Stimulated activated memory B cell treated with anti-CD40 and anti-IgM and Interleukin-4, amounts not matched to agents 10 μg/mL and 1 μg/mL and 100 μg/mL, for 72 hours (primary cell): ENCODE results near the gene CENPU.
"Not testable (repeated sequence)": the region's sequence is repeated elsewhere in the genome, so short reads cannot be mapped to it uniquely, and the experiment has no call there.

Experiments
- ATAC-seq: fragments of 150-1000 bp; cut with Tn5 transposase; 2 replicates; pipeline ENCODE4 v1.10.0; 2021
- H3K27ac Mint-ChIP-seq: one replicate; pipeline ENCODE4 v1.8.0; 2022; ENCODE audit warnings: mild to moderate bottlenecking, mixed read lengths
- H3K27me3 Mint-ChIP-seq: one replicate; pipeline ENCODE4 v1.8.0; 2022; ENCODE audit warnings: mixed read lengths
- H3K36me3 Mint-ChIP-seq: one replicate; pipeline ENCODE4 v1.8.0; 2022; ENCODE audit warnings: mixed read lengths
- H3K4me1 Mint-ChIP-seq: one replicate; pipeline ENCODE4 v1.8.0; 2022; ENCODE audit warnings: mixed read lengths
- H3K4me3 Mint-ChIP-seq: one replicate; pipeline ENCODE4 v1.8.0; 2022; ENCODE audit warnings: mild to moderate bottlenecking, moderate library complexity, mixed read lengths
- H3K9me3 Mint-ChIP-seq: one replicate; pipeline ENCODE4 v1.8.0; 2022; ENCODE audit warnings: mixed read lengths

CENPU gene

GRCh38 chr4:184741651-184742050, 7.8 kb upstream of the CENPU start:
- not testable (repeated sequence) for ATAC-seq, H3K27ac Mint-ChIP-seq, H3K4me3 Mint-ChIP-seq, H3K27me3 Mint-ChIP-seq, H3K36me3 Mint-ChIP-seq, H3K9me3 Mint-ChIP-seq
- peaks cover 16% of the 10 kb centered on the region for H3K4me1 Mint-ChIP-seq

GRCh38 chr4:184740980-184741391, 7.1 kb upstream of the CENPU start:
- H3K4me1 Mint-ChIP-seq: peaks cover 10% of the 10 kb centered on the region
- H3K27me3 Mint-ChIP-seq: no peaks in the 10 kb centered on the region
- no peak overlapping the region for H3K4me3 Mint-ChIP-seq
- H3K36me3 Mint-ChIP-seq: no peaks in the 10 kb centered on the region
- no peak overlapping the region for H3K27ac Mint-ChIP-seq
- no peaks in the 10 kb centered on the region for H3K9me3 Mint-ChIP-seq
- ATAC-seq: no peak

- H3K36me3 Mint-ChIP-seq, H3K9me3 Mint-ChIP-seq, H3K27me3 Mint-ChIP-seq, ATAC-seq, H3K4me1 Mint-ChIP-seq, H3K4me3 Mint-ChIP-seq: not testable (repeated sequence)
- H3K27ac Mint-ChIP-seq: peak overlapping the region; percentile 26
These were observed 5.7 kb upstream of the CENPU start for GRCh38 chr4:184739575-184739974.

- Mint-ChIP-seq H3K9me3 (no peaks in the 10 kb centered on the region), H3K4me3 (peak overlapping the region; percentile 94), H3K27me3 (no peaks in the 10 kb centered on the region), H3K27ac (peak overlapping the region; percentile 84), H3K36me3 (no peaks in the 10 kb centered on the region), H3K4me1 (peaks cover 13% of the 10 kb centered on the region)
- ATAC-seq: no peak
These were observed 862 bp upstream of the CENPU start for GRCh38 chr4:184734758-184735157.

- H3K4me1 Mint-ChIP-seq: peaks cover 9% of the 10 kb centered on the region
- H3K36me3 Mint-ChIP-seq: peaks cover 14% of the 10 kb centered on the region
- H3K27ac Mint-ChIP-seq: peak overlapping the region; percentile 84
- H3K9me3 Mint-ChIP-seq: no peaks in the 10 kb centered on the region
- no peak for ATAC-seq
- H3K4me3 Mint-ChIP-seq: no peak overlapping the region
- H3K27me3 Mint-ChIP-seq: no peaks in the 10 kb centered on the region
These were observed 1.8 kb downstream of the CENPU start for GRCh38 chr4:184732126-184732525.

- no peak for ATAC-seq
- peaks cover 20% of the 10 kb centered on the region for H3K36me3 Mint-ChIP-seq
- H3K4me3 Mint-ChIP-seq: no peak overlapping the region
- H3K27ac Mint-ChIP-seq: no peak overlapping the region
- H3K4me1 Mint-ChIP-seq: peaks cover 16% of the 10 kb centered on the region
- H3K9me3 Mint-ChIP-seq: no peaks in the 10 kb centered on the region
- no peaks in the 10 kb centered on the region for H3K27me3 Mint-ChIP-seq
These were observed 2.8 kb downstream of the CENPU start for GRCh38 chr4:184731056-184731455.

GRCh38 chr4:184729946-184730345, 4.0 kb downstream of the CENPU start:
- no peaks in the 10 kb centered on the region for H3K9me3 Mint-ChIP-seq
- peaks cover 20% of the 10 kb centered on the region for H3K36me3 Mint-ChIP-seq
- no peaks in the 10 kb centered on the region for H3K27me3 Mint-ChIP-seq
- no peak overlapping the region for H3K27ac Mint-ChIP-seq
- H3K4me3 Mint-ChIP-seq: no peak overlapping the region
- ATAC-seq: no peak
- peaks cover 23% of the 10 kb centered on the region for H3K4me1 Mint-ChIP-seq

GRCh38 chr4:184728858-184729257, 5.0 kb downstream of the CENPU start:
- Mint-ChIP-seq H3K27me3 (no peaks in the 10 kb centered on the region), H3K36me3 (peaks cover 22% of the 10 kb centered on the region), H3K9me3 (no peaks in the 10 kb centered on the region), H3K4me3 (no peak overlapping the region), H3K4me1 (peaks cover 23% of the 10 kb centered on the region), H3K27ac (no peak overlapping the region)
- no peak for ATAC-seq

GRCh38 chr4:184727430-184727829, 6.5 kb downstream of the CENPU start:
- no peaks in the 10 kb centered on the region for H3K9me3 Mint-ChIP-seq
- no peak overlapping the region for H3K27ac Mint-ChIP-seq
- H3K4me1 Mint-ChIP-seq: peaks cover 15% of the 10 kb centered on the region
- peaks cover 36% of the 10 kb centered on the region for H3K36me3 Mint-ChIP-seq
- no peak for ATAC-seq
- H3K27me3 Mint-ChIP-seq: no peaks in the 10 kb centered on the region
- no peak overlapping the region for H3K4me3 Mint-ChIP-seq

- ATAC-seq: no peak
- peaks cover 11% of the 10 kb centered on the region for H3K9me3 Mint-ChIP-seq
These were observed 11.1 kb downstream of the CENPU start for GRCh38 chr4:184722798-184723197.

GRCh38 chr4:184721254-184721653, 12.6 kb downstream of the CENPU start:
- Mint-ChIP-seq H3K4me3 (no peak overlapping the region), H3K9me3 (peaks cover 11% of the 10 kb centered on the region), H3K36me3 (peaks cover 65% of the 10 kb centered on the region), H3K27me3 (no peaks in the 10 kb centered on the region), H3K4me1 (peaks cover 15% of the 10 kb centered on the region), H3K27ac (no peak overlapping the region)
- ATAC-seq: no peak

More at GRCh38 chr4:184722798-184723197, 11.1 kb downstream of the CENPU start:
- peak overlapping the region; percentile 5 for H3K27ac Mint-ChIP-seq
- peaks cover 15% of the 10 kb centered on the region for H3K4me1 Mint-ChIP-seq
- H3K27me3 Mint-ChIP-seq: no peaks in the 10 kb centered on the region
- H3K36me3 Mint-ChIP-seq: peaks cover 68% of the 10 kb centered on the region
- H3K4me3 Mint-ChIP-seq: no peak overlapping the region

GRCh38 chr4:184719407-184719806, 14.5 kb downstream of the CENPU start:
- Mint-ChIP-seq H3K36me3 (peaks cover 72% of the 10 kb centered on the region), H3K9me3 (peaks cover 11% of the 10 kb centered on the region), H3K4me1 (peaks cover 6% of the 10 kb centered on the region), H3K27ac (no peak overlapping the region), H3K27me3 (no peaks in the 10 kb centered on the region), H3K4me3 (no peak overlapping the region)
- ATAC-seq: no peak

GRCh38 chr4:184715526-184715925, 18.4 kb downstream of the CENPU start:
- Mint-ChIP-seq H3K27ac (no peak overlapping the region), H3K4me3 (no peak overlapping the region), H3K36me3 (peaks cover 41% of the 10 kb centered on the region), H3K4me1 (peaks cover 6% of the 10 kb centered on the region), H3K9me3 (peaks cover 5% of the 10 kb centered on the region), H3K27me3 (no peaks in the 10 kb centered on the region)
- ATAC-seq: no peak

GRCh38 chr4:184713887-184714286, 20.0 kb downstream of the CENPU start:
- peaks cover 6% of the 10 kb centered on the region for H3K4me1 Mint-ChIP-seq
- no peak for ATAC-seq
- H3K9me3 Mint-ChIP-seq: no peaks in the 10 kb centered on the region
- H3K27me3 Mint-ChIP-seq: no peaks in the 10 kb centered on the region
- H3K27ac Mint-ChIP-seq: no peak overlapping the region
- peaks cover 32% of the 10 kb centered on the region for H3K36me3 Mint-ChIP-seq
- H3K4me3 Mint-ChIP-seq: no peak overlapping the region

GRCh38 chr4:184712322-184712721, 21.6 kb downstream of the CENPU start:
- peaks cover 37% of the 10 kb centered on the region for H3K36me3 Mint-ChIP-seq
- no peaks in the 10 kb centered on the region for H3K27me3 Mint-ChIP-seq
- no peak for ATAC-seq
- no peaks in the 10 kb centered on the region for H3K9me3 Mint-ChIP-seq
- no peak overlapping the region for H3K27ac Mint-ChIP-seq
- H3K4me3 Mint-ChIP-seq: no peak overlapping the region
- peaks cover 5% of the 10 kb centered on the region for H3K4me1 Mint-ChIP-seq

- Mint-ChIP-seq H3K4me1 (no peaks in the 10 kb centered on the region), H3K9me3 (no peaks in the 10 kb centered on the region), H3K36me3 (peaks cover 45% of the 10 kb centered on the region), H3K4me3 (no peak overlapping the region), H3K27ac (no peak overlapping the region), H3K27me3 (no peaks in the 10 kb centered on the region)
- no peak for ATAC-seq
These were observed 27.4 kb downstream of the CENPU start for GRCh38 chr4:184706453-184706852.

GRCh38 chr4:184705692-184706091, 28.2 kb downstream of the CENPU start:
- H3K36me3 Mint-ChIP-seq: peaks cover 45% of the 10 kb centered on the region

More at GRCh38 chr4:184705692-184706091, 28.2 kb downstream of the CENPU start:
- H3K4me1 Mint-ChIP-seq: no peaks in the 10 kb centered on the region
- no peak overlapping the region for H3K27ac Mint-ChIP-seq
- H3K4me3 Mint-ChIP-seq: no peak overlapping the region
- no peaks in the 10 kb centered on the region for H3K27me3 Mint-ChIP-seq
- ATAC-seq: no peak
- no peaks in the 10 kb centered on the region for H3K9me3 Mint-ChIP-seq
